ENCODE measurements around the gene CD9.
A peak's percentile ranks its signal among the peaks of the same experiment; 100 is the strongest.
"Not testable (repeated sequence)": the region's sequence is repeated elsewhere in the genome, so short reads cannot be mapped to it uniquely, and the experiment has no call there.

Gene CD9

DNA sequence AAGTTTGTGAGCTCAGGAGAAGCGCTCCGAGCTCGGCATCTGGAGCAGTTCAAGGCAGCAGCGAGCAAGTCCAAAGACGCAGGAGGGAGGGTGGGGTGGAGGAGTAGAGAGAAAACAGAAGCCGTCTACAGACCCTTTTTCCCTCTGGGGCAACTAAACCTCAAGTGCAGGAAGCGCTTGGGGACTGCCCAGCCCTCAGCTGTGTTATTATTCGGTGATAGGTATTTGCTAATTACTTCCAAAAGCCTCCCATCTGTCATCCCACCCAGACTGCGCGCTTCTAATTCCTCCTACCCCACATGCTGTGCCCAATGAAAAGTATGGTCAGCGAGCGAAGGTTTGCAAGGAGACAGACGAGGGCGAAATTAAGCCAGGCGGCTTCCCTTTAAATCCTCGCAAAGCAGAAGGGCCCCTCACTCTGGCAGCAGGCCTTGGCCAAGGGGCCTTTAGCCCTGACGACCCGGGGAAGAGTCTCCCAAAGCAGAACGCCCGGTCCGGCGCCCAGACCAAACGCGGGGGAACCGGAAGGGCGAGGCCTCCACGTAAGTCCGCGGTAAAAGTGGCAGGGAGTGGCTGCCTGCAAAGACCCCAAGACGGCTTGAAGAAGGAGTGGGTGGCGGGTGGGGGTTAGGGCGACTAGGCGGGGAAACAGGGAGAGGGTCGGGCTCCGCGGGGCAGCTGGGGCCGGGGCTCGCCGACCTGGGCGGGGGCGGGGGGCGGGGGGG is 507 bp upstream of the CD9 start:
- DNase-seq (ENCODE audit: low spot score), result peak; percentile 79

DNA sequence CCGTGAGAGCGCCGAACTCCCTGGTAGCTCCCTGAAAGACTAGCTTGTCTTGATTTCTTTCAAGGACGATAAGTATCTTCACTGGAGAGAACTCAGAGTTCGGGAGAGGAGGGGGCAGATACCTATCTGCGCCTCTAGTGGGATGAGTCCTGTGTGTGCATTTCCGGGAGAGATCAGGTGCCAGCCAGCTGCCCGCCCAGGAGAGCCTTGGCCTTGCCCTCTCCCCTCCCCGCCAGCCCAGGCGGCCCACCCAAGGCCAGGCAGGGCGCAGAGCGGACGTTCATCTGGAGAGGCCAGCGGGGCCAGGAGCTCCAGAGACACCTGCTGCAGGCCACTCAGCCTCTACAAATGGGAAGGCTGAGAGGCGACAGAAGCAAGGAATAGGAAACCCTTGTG is 1.0 kb downstream of the CD9 start:
- DNase-seq (ENCODE audit: low spot score), result no peak

DNA sequence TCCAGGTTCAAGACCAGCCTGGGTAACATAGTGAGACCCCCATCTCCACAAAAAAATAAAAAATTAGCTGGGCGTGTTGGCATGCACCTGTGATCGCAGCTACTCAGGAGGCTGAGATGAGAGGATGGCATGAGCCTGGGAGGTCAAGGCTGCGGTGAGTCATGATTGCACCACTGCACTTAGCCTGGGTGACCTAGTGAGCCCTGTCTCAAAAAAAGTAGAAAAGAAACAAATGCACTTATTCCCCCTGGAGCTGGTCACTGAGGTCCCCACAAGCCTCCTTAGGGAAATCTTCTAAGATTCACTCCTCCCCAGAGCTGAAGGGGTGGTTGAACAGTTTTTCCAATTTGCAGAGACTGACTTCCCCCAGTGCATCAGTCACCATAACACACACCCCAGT is 1.6 kb downstream of the CD9 start:
- DNase-seq (ENCODE audit: low spot score), result no peak

DNA sequence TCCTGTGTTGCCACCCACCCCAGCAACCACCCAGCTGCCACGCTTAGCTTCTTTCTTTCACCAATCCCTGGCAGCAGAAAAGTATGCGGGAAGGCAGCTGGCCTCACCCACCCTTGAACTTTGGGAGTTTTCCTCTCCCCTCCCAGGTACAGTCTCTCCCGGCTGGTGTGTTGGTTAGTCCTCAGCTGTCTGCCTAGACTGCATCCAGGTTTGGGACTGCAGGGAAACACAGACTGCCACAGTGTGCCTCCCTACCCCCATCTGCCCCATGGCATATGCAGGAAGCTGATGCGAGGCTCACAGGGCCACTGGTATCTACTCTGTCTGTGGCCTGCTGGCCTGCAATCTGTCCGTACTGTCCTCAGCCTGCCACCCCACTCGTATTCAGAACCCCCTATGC is 2.1 kb downstream of the CD9 start:
- no peak for DNase-seq (ENCODE audit: low spot score)

DNA sequence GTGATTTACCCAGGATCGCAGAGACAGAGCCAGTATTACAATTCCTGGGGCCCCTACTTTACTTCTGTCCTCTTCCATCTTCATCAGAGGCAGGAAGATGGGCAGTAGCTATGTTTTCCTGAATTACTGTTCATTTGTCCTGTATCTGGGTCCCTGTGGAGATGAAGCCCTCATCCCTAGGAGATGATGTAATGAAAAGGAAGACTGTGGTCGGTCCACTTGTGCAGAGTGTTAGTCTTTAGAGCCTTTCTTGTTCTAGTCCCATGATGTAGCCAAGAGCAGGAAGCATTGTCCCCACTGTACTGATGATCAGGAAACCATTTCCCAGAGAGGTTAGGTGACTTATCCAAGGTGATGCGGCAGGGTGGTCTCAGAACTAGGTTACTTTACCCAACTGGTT is 2.6 kb downstream of the CD9 start:
- DNase-seq (ENCODE audit: low spot score), result no peak

DNA sequence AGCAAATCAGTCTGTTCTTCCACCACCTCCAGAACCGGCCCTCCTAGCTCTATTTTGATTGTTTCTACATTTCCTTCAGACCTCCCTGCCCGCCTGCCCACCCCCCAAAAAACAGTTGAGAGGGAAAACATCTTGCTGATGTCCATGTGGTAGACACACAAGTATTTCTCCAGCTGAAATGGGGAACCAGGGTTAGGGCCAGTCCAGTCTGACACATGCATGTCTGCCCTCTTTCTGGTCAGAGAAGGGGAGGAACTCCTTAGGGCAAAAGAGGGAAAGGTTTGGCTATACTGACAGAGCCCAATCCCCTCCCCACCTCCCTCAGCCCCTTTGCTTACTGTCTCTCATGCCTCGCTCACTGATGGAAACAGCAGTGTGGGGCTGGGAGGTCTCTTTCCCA is 3.4 kb downstream of the CD9 start:
- no peak for DNase-seq (ENCODE audit: low spot score)

DNA sequence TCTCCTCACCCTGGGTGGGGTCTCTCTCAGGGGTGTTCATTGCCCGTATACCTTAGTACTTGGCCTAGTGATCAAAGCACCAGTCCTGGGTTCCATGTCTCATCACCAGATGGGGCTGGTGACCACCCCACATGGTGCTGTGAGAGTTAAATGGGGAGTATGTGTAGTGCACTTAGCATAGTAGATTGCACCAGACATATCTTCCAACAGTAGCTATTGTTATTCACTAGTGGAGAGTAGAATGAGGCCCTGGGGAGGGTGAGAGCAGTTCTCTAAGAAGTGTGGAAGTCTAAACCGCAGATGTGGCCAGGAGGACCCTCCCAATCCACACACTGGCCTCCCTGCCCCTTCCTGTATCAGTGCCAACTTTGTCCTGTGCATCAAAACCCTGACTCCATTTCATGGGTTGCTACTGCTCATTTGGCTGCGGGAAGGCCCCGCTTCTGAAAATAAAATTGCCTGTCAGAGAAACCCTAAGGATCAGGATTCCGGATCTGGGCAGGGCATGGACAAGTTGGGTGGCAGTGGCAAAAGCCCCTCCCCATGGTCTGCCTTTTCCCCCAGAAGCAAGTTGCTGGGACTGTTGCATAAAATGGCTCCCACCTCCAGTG is 4.4 kb downstream of the CD9 start:
- DNase-seq (ENCODE audit: low spot score), result no peak

DNA sequence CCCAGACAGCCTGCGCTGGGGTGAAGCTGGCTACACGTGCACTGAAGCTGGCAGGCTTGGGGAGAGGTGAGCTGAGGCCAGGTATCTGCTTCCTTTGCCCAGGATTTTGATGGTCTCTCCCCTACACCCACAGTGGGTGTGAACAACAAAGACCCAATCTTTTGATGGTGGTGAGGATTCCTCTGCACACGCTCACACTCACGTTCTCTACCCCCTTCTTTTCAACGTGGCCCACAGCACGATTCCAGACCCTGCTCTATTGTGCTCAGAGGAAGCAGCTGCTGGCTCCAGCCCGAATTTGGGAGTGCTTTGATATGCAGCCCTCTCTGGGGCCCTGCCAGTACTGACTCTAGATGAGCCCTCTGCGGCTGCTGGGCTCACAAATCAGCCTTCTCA is 4.9 kb downstream of the CD9 start:
- no peak for DNase-seq (ENCODE audit: low spot score)

DNA sequence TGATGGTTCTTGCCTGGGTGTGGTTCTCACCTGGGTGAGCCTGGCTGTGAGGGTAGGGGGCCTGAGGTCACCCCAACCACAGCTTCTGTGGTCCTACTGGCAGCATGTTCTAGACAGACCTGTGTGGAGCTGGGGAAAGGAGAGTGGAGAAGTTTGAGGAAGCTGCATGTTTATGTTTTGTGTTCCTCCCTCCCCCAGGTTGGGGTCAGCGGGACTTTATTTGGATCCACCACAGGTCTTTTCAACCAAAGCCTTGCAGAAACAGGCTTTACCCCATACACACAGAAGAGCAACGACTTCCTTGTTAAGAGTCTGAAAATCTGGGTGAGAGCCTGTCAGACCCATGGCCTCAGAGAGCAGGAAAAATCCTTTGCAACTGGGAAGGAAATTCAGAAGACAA is 5.6 kb downstream of the CD9 start:
- DNase-seq (ENCODE audit: low spot score), result no peak

DNA sequence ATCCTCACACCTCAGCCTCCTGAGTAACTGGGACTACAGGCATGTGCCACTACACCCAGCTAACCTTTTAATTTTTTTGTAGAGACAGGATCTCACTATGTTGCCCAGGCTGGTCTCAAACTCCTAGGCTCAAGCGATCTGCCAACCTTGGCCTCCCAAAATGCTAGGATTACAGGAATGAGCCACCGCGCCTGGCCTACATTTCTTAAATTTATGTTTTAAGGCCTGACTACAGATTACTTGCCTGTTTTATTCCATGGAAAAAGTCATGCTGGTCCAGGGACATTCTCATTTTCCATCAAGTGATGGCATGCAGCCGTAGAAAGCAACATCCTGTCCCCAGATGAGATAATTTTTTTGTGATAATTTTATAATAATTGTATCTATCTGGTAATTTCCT is 6.1 kb downstream of the CD9 start:
- DNase-seq (ENCODE audit: low spot score), result no peak

DNA sequence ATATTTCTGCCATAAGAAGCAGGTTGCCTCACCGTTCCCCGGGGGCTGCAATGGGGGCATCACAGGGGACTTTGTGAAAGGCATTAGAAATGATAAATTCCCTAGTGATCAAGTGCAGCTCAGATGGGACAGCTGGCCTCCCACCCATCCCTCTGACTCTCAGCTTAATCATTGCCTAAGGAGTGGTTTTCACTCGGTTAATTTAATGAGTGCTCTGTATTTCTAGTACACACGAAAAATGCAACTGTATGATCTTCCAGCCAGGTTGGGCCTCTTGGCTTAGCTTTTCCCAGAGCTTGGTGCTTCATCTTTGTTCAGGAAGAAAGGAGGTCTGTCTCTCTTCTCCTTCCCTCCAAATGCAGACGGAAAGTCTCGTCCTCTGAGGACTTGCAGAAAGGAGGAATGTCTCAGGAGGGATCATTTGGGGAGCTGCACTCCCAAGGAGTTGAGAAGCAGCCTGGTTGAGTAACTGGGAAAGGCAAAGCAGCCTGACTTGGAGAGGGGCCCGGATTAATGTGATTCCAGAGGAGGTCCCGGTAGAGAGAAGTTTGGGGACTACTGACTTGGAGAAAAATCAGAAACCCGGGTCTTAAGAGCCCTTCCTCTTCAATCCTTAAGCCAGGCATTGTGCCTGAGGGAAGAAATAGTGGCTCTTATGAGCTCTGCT is 7.2 kb downstream of the CD9 start:
- no peak for DNase-seq (ENCODE audit: low spot score)

DNA sequence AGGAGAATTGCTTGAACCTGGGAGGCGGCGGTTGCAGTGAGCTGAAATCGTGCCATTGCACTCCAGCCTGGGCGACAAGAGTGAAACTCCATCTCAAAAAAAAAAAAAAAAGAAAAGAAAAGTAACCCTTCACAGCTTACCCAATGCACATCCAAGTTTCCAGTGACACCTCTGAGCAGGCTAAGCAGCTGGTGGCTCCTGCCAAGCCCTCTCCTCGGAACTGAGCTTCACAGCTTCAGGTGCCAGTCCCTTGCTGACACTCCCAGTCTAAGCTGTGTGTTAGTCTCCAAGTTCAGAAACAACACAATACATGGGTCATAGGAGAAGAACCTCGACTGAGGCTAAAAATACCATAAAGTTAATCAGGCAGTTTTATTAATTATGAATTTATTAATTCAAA is 7.9 kb downstream of the CD9 start:
- no peak for DNase-seq (ENCODE audit: low spot score)

DNA sequence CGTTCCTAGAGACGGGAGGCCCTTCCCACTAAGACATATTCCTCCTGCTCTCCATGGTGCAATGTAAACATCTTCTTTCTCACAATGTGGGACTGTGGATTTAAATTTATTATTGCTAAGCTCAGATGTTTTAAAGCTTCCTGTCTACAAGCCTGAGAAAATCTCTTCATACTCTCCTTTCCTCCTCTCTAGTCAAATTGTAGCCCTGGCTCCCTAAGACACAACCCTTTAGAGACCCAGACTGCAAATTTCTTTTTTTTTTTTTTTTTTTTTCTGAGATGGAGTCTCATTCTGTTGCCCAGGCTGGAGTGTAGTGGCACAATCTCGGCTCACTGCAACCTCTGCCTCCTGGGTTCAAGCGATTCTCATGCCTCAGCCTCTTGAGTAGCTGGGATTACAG is 9.2 kb downstream of the CD9 start:
- not testable (repeated sequence) for DNase-seq (ENCODE audit: low spot score)

DNA sequence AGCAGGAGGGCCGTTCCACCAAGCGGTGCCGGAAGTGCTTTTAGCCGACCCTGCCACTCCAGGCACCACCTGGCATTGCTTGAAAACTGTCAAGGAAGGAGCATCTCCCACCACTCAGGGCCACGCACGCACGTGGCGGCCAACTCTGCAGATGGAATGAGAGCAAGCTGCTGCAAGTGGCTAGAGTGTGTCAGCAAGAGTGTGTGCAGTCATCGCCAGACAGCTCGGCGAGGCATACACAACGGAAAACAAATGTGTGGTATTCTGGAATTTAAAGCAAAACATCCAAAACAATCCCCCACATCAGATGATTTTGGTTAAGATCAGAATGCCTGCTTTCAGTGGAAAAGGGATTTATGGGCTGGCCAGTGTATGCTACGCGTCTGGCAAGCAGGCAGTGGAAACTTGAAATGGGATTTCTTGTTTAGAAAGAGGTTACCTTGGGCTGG is 11.2 kb downstream of the CD9 start:
- no peak for DNase-seq (ENCODE audit: low spot score)

DNA sequence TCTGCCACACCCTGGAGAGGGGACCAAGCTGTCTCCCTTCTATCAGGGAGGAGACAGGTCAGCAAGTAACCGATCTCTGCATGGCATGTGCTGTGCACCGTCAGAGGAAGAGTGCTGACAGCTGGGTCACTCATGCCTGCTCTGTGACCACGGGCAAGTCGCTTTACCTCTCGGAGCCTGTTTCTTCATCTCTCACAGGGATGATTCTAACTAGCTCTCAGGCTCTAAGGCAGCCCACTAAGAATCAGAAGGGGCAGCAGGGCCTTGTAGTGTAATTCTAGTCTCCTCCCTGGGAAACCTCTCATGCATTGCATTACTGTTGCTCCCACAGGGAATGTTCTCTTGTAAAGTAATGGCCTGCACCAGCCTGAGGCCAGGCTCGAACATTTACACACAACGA is 11.9 kb downstream of the CD9 start:
- no peak for DNase-seq (ENCODE audit: low spot score)

DNA sequence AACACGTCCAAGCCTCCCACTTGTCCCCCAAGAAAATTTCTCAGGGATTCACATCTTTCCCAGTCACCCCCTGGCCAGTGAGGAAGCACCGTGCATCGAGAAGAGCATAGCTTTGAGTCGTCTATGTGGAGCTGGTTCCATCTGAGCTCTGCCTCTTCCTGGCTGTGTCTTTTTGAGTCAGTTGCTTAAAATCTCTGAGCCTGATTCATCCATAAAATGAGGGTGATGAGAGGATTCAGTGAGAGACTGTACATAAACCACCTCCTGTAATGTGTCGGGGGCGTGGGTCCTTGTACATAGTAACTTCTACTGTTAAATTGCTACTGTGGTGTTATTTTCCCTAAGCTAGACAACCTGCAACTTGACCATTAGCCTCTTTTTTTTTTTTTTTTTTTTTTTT is 13.8 kb downstream of the CD9 start:
- no peak for DNase-seq (ENCODE audit: low spot score)

DNA sequence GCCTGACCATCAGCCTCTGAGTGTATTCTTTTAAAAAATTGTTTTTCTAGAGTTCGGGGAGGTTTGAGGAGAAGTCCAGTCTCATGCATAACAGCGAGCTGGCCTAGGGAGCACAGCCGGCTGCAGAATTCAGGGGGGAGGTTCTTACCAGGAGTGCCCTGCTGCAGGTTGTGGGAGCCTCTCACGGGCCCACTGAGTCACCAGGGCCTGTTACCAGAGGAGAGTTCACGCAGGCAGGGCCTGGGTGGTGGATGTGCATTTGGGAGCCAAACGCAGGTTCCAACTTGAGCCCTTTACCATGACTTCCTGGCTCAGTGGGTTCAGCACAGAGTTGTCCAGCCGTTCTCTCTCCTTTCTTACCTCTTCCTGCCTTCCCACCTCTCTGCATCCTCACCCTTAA is 14.4 kb downstream of the CD9 start:
- DNase-seq (ENCODE audit: low spot score), result no peak

DNA sequence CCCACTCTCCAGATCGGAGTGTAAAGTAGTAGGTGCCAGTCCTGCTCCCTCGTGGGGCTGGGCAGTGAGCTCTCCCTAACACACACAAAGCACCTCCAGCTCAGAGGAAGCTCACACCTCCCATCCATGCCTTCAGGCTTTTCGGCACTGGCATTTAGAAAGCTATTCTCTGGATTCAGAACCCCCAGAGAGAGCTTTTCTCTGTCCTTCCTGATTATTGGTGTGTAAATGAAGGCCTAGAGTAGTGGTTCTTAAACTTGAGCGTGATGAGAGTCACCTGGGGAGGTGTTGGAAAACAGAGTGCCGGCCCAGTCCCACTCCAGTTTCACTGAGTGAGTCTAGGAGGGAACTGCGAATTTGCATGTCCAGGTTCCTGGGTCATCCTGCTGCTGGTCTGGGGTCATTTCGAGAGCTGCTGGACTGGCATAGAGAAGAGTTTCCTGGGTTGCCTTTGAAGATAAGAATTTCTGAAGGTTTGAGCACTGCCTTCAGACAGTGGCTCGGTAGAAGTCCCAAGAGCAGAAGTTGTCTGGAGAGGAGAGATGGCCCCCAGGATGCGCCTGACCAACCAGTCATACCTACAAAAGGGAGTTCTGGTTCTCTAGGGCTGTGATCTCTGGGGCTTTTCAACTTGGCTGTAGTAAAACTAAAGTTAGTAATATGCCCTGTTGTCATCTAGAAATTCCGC is 15.1 kb downstream of the CD9 start:
- no peak for DNase-seq (ENCODE audit: low spot score)

DNA sequence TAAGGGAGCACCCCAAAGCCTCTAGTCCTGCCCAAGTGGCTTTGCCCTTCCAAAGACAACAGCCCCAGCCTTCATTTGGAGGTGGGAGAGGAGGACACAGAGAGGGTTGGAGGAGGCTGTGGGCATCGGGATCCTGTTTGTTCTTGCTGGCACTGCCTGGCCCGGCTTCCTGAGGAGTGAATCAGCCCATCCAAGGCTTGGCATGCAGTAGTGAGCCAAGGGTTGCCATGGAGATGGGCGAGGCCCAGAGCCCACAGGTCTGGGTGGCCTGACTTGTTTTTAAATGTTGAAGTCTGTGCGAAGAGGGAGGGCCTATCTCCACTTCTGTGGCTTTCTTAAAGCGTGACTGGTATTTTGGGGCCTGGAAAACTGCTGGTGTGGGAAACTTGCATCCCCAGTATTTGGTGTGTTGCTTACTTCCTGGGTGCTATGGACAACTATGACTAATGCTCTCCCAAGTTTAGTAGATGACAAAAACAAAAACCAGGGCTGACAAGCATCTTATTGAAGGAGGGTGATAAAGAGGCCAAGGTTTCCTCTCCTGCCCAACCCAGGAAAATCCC is 15.8 kb downstream of the CD9 start:
- no peak for DNase-seq (ENCODE audit: low spot score)

DNA sequence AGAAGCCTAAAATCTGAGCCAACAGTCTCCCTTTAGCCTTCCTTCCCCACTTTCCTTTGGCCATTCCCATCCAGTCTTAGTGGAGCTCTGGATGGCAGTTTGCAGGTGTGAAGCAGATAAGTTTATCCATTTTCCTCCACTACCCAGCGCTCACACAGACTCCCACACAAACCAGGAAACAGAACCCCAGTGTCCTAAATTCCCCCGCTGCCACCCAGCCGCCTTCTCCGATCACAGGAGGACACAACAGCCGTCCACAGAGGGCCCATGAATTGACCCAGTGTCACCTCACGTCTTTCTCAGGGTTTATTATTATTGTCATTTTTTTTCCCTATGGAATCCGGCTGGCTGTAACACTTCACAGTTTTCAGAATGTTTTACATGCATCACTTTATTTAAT is 16.4 kb downstream of the CD9 start:
- no peak for DNase-seq (ENCODE audit: low spot score)

DNA sequence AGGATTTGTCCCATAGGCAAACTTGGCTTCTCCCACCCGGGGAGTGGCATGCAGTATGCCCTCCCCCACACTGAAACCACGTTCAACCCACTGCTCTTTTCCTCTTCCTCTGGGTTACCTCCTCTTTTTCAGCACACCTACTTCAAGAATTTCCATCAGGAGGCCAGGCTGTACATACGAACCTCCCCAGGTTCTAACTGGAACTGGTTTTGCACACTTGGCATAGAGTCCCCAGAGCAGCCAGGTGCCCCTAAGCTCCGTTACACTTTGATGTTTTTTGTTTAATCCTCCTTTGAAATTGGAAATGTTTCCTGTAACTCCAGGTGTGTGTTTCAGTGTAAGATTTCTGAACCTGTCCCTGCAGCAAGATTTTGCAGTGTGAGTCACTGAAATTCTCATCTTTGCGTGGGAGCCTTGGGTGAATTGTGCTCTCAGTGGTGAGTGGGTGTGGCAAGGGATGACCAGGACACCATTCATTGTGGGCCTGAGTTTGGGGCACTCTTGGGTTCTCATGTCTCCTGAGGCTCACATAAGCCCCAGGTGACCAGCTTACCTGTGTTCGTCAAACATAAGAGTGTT is 18.2 kb downstream of the CD9 start:
- no peak for DNase-seq (ENCODE audit: low spot score)

DNA sequence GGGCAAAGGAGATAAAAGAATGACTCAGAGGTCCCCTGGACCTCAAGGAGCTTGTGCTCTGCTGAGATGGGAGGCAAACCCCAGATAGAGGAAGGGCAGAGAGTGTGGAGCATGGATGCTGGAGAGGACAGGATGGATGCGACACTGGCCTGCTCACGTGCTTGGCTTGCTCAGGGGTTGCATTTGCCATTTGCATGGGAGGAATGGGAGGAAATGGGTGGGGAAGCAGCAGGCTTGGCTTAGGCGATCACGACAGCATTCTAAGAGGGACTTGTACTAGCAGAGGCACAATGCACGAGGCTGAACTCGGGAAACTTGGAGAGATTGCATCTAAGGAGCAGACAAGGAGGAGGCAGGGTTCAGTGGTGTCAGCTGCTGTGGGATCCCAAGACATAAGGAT is 19.8 kb downstream of the CD9 start:
- no peak for DNase-seq (ENCODE audit: low spot score)
